DOHH2 (cell line): ENCODE data around the gene MAK.

Experiments used
- H3F3A ChIP-seq: fragments of 200-600 bp; sonication (generic), shearing (Covaris generic); 2 replicates; pipeline ENCODE4 v1.6.0; 2016; ENCODE audit warnings: antibody characterized with exemption, mild to moderate bottlenecking; ENCODE audit not compliant: control insufficient read depth, insufficient read depth
- H3K27ac ChIP-seq: fragments of 200-600 bp; sonication (generic); 2 replicates; pipeline ENCODE4 v1.5.1; 2014; ENCODE audit warnings: low read depth, mild to moderate bottlenecking, low read length, moderate library complexity
- H3K27me3 ChIP-seq: fragments of 200-600 bp; sonication (generic); 2 replicates; pipeline ENCODE4 v1.6.1; 2014; ENCODE audit warnings: mild to moderate bottlenecking, low read length, mixed read lengths; ENCODE audit not compliant: control insufficient read depth
- H3K36me3 ChIP-seq: fragments of 200-600 bp; sonication (generic); 2 replicates; pipeline ENCODE4 v1.6.1; 2014; ENCODE audit warnings: mild to moderate bottlenecking, low read length, moderate library complexity, mixed read lengths; ENCODE audit not compliant: control insufficient read depth
- H3K4me1 ChIP-seq: fragments of 200-600 bp; sonication (generic); 2 replicates; pipeline ENCODE4 v1.6.1; 2014; ENCODE audit warnings: mild to moderate bottlenecking, low read length, mixed read lengths; ENCODE audit not compliant: control insufficient read depth
- H3K4me2 ChIP-seq: fragments of 200-600 bp; sonication (generic); 2 replicates; pipeline ENCODE4 v1.6.0; 2014; ENCODE audit warnings: mild to moderate bottlenecking, low read length, moderate library complexity
- H3K4me3 ChIP-seq: fragments of 200-600 bp; sonication (generic); 2 replicates; pipeline ENCODE4 v1.5.1; 2014; ENCODE audit warnings: mild to moderate bottlenecking, low read length, mixed read lengths
- H3K79me2 ChIP-seq: fragments of 200-600 bp; sonication (generic); 2 replicates; pipeline ENCODE4 v1.6.1; 2014; ENCODE audit warnings: mild to moderate bottlenecking, low read length, mixed read lengths; ENCODE audit not compliant: control insufficient read depth
- H3K9me2 ChIP-seq: fragments of 200-600 bp; sonication (generic); replicated peaks from 2 replicates; pipeline ENCODE4 v1.6.1; 2014; ENCODE audit warnings: mild to moderate bottlenecking, low read length, mixed read lengths; ENCODE audit not compliant: control insufficient read depth
- H3K9me3 ChIP-seq: fragments of 200-600 bp; sonication (generic); 2 replicates; pipeline ENCODE4 v1.6.1; 2014; ENCODE audit warnings: antibody characterized with exemption, low read length, mixed read lengths; ENCODE audit not compliant: control insufficient read depth, insufficient read depth
- H4K20me1 ChIP-seq: fragments of 200-600 bp; sonication (generic); 2 replicates; pipeline ENCODE4 v1.6.0; 2014; ENCODE audit warnings: low read depth, mild to moderate bottlenecking, antibody characterized with exemption, low read length, moderate library complexity; ENCODE audit not compliant: control insufficient read depth, insufficient read depth
- EZH2phosphoT487 ChIP-seq: fragments of 200-600 bp; sonication (generic); IDR thresholded peaks from 2 replicates; pipeline ENCODE4 v1.6.1; 2017; ENCODE audit warnings: borderline replicate concordance, mild to moderate bottlenecking, antibody characterized with exemption, low read length, moderate library complexity, mixed read lengths
- TF ChIP-seq, protein P1 (sequence below): fragments of 200-600 bp; sonication (generic); IDR thresholded peaks from one replicate; pipeline ENCODE4 v1.5.1; 2014; ENCODE audit warnings: antibody characterized with exemption, mild to moderate bottlenecking, low read depth, low read length; ENCODE audit not compliant: poor library complexity, severe bottlenecking

The MAK gene

DNA sequence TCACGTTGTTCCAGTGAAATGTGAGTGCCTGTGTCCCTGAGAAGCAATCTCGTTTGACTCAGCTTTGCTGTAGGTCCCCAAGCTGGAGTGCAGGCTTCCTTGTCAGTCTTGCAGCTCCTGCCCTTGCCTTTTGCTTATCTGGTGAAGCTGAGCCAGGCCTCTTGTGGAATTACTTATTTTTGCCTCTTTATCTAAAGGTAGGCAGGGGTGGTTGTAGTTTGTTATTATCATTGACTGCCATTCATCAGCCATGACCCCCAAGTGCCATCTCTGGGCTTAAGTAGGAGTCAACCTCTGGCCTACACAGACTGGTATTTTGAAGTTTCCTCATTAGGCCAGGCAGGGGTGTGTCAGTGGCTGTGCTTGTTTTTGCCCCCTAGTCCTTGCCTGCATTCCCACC lies 88.6 kb downstream of the MAK start:
- peaks cover 25% of the 10 kb centered on the region for H3K4me1 ChIP-seq
- H3K27me3 ChIP-seq, result no peaks in the 10 kb centered on the region
- H3K9me3 ChIP-seq, result no peaks in the 10 kb centered on the region
- peaks cover 75% of the 10 kb centered on the region for H3K79me2 ChIP-seq
- peak overlapping the region; percentile 90 for H3K4me2 ChIP-seq
- H3K36me3 ChIP-seq, result peaks cover 58% of the 10 kb centered on the region
- peak overlapping the region; percentile 84 for H3K4me3 ChIP-seq
- H4K20me1 ChIP-seq, result no peaks in the 10 kb centered on the region
- H3K9me2 ChIP-seq, result no peaks in the 10 kb centered on the region
- TF ChIP-seq, protein P1, sequence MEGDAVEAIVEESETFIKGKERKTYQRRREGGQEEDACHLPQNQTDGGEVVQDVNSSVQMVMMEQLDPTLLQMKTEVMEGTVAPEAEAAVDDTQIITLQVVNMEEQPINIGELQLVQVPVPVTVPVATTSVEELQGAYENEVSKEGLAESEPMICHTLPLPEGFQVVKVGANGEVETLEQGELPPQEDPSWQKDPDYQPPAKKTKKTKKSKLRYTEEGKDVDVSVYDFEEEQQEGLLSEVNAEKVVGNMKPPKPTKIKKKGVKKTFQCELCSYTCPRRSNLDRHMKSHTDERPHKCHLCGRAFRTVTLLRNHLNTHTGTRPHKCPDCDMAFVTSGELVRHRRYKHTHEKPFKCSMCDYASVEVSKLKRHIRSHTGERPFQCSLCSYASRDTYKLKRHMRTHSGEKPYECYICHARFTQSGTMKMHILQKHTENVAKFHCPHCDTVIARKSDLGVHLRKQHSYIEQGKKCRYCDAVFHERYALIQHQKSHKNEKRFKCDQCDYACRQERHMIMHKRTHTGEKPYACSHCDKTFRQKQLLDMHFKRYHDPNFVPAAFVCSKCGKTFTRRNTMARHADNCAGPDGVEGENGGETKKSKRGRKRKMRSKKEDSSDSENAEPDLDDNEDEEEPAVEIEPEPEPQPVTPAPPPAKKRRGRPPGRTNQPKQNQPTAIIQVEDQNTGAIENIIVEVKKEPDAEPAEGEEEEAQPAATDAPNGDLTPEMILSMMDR, result no peak
- TF ChIP-seq EZH2phosphoT487, result no peak
- H3F3A ChIP-seq, result no peaks in the 10 kb centered on the region
- H3K27ac ChIP-seq, result no peak overlapping the region

DNA sequence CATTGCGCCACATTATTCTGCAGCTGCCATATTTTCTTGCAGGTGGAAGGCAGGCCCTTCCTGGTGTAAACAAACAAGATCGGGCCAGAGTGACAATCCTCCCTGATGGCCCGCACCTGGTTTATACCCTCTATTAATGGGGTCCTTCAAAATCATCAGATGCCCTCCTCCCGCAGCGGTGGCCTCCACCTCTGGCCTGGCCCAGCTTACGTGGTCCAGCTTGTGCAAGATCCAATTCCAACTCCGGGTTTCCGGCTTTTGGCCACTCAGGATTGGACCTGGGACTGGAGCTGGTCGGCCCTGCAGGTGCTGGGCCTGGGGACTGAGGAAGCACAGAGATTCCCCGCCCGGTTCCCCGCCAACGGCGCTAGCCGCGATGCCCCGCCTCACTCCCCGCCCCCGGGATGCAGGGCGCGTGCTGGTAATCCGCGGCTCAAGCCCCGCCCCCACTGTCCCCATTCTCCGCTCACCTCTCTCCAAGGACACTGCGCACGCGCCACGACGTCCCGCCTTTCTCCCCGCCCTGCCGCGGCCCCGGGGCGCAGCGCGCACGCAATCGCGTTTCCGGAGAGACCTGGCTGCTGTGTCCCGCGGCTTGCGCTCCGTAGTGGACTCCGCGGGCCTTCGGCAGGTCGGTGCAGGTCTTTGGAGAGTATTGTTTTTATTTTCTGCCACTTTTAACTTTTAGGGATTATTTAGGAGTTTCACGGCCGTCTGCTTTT lies 90.9 kb downstream of the MAK start, which contains the start of gene TMEM14B:
TSS of gene TMEM14B (plus strand) at position 555 of the 722 bp plus-strand sequence. CDS start 1,441 bp downstream, outside the sequence.
- Histone ChIP-seq H3K27me3 (no peaks in the 10 kb centered on the region), H3F3A (no peaks in the 10 kb centered on the region), H3K9me2 (no peaks in the 10 kb centered on the region), H4K20me1 (no peaks in the 10 kb centered on the region), H3K4me2 (peak within 1 kb of the TSS; percentile 90), H3K9me3 (no peaks in the 10 kb centered on the region), H3K36me3 (peaks cover 35% of the 10 kb centered on the region), H3K4me1 (peaks cover 25% of the 10 kb centered on the region), H3K27ac (peak within 1 kb of the TSS; percentile 45), H3K79me2 (peaks cover 52% of the 10 kb centered on the region), H3K4me3 (peak within 1 kb of the TSS; percentile 84)
- TF ChIP-seq, protein P1, result no peak
- TF ChIP-seq EZH2phosphoT487, result no peak

DNA sequence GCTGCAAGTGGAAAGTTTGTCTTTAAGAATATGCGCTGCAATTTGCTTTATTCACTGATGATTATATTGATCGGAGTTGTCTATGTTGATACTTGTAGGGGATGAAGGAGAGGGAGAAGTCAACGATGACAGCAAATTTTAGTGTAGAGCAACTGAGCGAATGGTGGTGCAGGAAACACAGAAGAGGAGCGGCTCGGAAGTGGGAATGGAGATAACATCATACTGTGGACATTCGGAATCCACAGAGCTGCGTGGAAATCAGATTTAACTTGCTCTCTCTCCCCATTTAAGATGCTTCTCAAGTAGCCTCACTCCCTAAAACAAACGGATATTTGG lies 91.5 kb downstream of the MAK start:
- H3K9me2 ChIP-seq, result no peaks in the 10 kb centered on the region

More for the DNA sequence above, 91.5 kb downstream of the MAK start:
- Histone ChIP-seq H3K4me3 (peak overlapping the region; percentile 84), H3K36me3 (peaks cover 33% of the 10 kb centered on the region), H3K27me3 (no peaks in the 10 kb centered on the region), H3K4me1 (peaks cover 25% of the 10 kb centered on the region), H3K79me2 (peaks cover 51% of the 10 kb centered on the region), H3K4me2 (peak overlapping the region; percentile 80), H4K20me1 (no peaks in the 10 kb centered on the region), H3K27ac (peak overlapping the region; percentile 45; the same call in 1 of the 2 replicates), H3F3A (no peaks in the 10 kb centered on the region), H3K9me3 (no peaks in the 10 kb centered on the region)
- TF ChIP-seq, protein P1, result no peak
- TF ChIP-seq EZH2phosphoT487, result no peak
